Right lung (tissue), 5 donors: ENCODE data around the gene CCRL2. TPM values are rescaled to one million over a fixed set of nuclear protein-coding genes. Genes with fewer than 3 reads are reported as not detected.
"Not testable (repeated sequence)": the region's sequence is repeated elsewhere in the genome, so short reads cannot be mapped to it uniquely, and the experiment has no call there.

Experiments
- DNase-seq, 2 donors: peaks; one replicate each; pipeline ENCODE4 v3.0.0-alpha.2; 2013
- polyA plus RNA-seq, 5 donors: library from polyadenylated mRNA; unstranded; fragments of 120-200 nt; gene quantifications; one replicate each; pipeline versions ENCODE4 v1.2.1 to v1.2.3, GENCODE V29; 2013; ENCODE audit warnings: inconsistent platforms in 1 of 5, low replicate concordance in 1 of 5; ENCODE audit not compliant: insufficient read length in 5 of 5, insufficient read depth in 1 of 5

Gene CCRL2
- polyA plus RNA-seq, 5 donors, result 3.6 to 5.7 (median 4.1) TPM

DNA sequence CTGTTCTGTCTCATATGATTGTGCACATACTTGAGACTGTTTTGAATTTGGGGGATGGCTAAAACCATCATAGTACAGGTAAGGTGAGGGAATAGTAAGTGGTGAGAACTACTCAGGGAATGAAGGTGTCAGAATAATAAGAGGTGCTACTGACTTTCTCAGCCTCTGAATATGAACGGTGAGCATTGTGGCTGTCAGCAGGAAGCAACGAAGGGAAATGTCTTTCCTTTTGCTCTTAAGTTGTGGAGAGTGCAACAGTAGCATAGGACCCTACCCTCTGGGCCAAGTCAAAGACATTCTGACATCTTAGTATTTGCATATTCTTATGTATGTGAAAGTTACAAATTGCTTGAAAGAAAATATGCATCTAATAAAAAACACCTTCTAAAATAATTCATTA, 31.2 kb upstream of the CCRL2 start:
- DNase-seq, result no peak

DNA sequence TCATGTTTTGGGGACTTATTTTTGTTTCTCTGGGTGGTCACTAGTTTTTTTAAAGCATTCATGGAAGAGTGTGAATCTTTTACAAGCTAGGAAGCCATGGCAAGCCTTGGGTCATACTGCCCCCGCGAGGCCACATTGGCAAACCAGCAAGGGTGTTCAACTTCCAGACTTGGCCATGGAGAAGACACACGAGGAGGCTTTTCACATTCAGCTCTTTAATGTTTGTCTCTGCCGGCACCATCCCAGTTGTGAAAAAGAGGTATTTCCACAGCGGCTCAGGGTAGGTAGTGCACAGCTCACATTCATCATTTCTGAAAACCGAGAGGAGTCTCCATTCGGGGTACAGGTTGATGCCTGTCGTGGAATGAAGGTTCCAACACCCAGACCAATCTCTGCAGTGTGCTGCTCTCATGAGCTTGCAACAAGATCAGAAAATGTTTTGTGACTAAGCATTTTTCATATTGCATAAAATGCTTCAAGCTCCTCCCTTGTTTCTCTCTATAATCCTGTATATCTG, 28.6 kb upstream of the CCRL2 start:
- DNase-seq, result peak; percentile 37 to 56

DNA sequence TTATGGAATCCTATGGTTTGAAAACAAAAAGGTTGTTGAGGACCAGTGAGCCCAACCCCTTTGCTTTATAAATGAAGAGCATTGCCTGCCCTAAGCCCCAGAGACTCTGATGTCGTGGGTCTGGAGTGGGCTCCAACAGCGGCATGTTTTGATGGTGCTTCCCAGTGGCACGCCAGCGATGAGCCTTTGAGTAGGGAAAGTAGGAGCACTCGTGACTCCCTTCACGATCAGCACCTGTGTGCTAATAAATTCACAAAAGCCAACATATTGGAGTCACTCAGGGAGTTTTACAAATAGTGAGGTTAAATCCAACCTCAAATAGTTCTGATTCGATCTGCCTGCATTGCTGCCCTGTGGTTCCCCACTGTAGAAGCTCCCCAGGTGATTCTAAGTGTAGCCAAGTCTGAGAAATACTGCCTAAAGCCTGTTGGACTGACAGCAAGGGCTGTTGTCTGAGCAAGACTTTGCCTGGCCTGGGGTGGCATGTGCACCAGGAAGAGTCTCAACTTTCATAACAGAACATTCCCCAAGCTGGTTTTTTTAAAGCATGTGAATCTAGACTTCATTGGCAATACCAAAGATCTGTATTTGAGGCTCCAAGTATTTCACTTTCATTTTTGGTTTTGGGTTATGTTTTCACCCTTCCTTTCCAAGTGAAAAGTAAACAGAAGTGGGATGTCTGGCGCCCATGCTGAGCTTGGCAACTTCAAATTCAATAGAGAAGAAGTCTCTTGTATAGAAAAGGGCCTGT, 26.4 kb upstream of the CCRL2 start:
- no peak for DNase-seq

DNA sequence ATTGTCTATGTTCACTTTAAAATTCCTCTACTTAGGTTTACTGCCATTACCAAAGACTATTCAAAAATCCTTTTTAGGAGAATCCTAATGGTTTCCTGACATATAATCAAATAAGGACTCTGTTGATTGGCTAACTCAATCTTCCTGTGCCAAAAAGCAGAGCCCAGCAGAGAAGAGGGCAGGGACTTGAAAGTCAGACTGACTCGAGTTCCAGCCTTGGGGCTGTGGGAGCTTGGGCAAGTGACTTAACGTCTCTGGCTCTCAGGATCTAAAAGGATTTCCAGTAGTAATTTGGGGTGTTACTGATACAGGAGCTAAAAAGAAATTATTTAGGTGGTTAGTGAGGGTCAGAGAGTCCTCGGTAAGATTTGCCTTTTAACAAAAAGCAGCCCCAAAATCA, 25.4 kb upstream of the CCRL2 start:
- DNase-seq, result no peak

DNA sequence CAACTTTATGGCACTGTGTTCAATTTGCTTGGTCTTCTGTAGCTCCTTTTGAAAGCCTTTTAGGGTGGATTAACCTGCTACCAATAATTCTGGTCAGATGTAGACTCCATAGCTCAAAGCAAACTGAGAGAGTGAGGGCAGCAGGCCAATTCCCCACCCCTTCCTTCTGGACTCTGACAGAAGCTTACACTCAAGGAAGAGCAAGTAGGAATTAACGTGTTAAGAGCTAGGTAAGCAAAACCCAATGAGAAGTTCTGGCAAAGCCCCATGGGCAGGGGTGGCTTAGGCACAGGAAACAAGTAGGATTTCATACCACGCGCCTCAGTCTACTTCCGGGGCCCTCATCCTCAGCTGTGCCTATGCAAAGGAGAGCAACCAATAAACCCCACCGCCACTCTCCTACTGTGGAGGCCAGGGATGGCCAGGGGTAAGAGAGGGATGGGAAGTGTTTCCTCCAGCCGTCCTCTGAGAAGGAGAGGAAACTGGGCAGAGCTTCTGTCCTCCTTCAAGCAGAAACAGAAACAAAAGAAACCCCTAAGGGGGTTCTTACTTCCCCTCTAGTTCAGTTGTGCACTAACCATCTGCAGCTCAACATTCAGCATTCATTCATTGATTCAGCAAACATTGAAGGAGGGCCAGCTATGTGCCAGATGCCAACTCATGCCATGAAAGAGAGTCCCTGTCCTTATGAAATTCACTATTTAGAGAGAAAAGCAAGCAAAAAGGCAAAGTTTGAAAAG, 23.7 kb upstream of the CCRL2 start:
- no peak for DNase-seq

DNA sequence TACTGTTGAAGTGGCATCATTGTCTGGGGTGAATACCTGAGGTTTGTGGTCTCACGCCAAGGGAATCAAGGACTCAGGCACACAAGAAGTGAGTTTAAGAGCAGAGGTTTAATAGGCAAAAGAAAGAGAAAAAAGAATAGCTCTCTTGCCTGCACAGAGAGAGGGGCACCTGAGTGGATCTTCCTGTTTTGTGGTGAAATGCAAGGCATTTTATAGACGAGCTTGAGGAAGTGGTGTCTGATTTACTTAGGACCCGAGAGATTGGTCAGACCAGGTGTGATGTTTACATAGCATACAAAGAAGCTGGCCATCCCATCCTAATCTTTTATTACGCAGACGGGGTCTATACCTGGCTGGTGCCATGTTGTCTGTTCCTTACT, 23.1 kb upstream of the CCRL2 start:
- no peak for DNase-seq

DNA sequence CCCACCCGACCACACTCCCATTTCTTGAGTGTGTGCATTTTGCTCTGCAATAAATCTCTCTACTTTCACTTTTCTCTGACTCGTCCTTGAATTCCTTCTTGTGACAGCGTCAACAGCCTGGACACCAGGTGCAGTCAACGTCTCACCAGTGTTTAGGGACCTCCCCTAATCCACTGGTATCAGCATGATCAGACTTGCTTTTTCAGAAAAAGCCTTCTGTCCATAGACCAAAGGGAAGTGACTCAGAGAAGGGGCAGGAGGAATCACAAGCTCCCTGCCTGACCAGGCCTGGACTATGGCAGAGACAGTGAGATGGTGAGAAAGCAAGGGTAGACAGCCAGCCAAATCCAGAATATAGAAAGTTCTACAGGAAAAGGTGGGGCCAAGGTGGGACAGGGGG, 20.9 kb upstream of the CCRL2 start:
- DNase-seq, result no peak

DNA sequence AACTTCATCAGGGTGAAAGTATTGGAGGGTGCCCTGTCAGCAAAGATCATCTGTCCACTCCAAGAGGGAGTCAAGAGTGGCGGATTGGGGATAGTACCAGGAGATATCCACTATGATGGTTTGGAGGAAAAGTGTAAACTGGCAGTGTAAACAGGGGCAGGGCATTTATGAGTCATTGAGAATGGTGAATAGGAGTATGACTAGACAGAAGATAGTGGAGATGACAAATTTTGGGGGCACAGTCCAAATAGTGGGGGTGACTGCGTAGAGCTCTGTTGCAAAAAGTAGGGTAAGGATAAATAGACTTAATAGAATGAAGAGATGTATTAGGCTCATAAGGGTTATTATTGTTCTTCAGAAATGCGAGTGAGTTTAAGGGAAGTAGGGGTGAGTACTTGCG, 18.2 kb upstream of the CCRL2 start:
- not testable (repeated sequence) for DNase-seq

DNA sequence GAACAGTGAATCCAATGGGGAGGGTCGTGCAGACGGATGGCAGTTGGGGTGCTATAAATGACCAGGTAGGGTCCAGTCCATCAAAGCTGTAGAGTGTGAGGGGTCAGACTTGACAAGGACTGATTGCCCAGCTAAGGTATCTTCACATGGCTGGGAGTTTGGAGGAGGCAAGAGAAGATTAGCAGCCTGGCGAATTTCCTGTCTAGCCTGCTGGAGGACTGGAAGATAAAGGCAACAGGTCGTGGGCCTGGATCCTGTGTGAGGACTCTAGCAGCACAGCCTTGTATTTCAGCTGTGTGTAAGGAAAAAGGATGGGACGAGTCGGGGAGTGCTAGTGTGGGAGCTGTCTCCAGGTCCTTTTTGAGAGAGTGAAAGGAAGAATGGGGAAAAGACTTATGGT, 17.8 kb upstream of the CCRL2 start:
- no peak for DNase-seq

DNA sequence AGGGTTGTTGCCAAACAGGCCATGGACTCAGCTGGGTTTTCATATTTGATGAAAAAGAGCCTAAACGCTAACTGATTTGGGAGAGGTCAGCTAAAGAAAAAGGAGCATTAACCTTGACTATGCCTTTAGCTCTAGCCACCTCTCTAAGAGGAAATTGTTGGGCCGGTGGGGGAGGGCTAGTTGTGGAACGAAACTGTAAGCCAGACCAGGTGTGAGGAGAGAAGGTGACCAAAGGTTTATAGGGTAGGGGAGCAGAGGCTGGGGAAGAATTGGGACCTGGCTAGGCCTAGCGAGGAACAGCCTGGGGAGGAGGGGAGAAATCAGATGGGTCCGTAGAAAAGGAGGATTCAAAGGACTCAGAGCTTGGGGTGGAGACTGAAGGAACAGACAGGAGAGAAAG, 15.5 kb upstream of the CCRL2 start:
- not testable (repeated sequence) for DNase-seq

DNA sequence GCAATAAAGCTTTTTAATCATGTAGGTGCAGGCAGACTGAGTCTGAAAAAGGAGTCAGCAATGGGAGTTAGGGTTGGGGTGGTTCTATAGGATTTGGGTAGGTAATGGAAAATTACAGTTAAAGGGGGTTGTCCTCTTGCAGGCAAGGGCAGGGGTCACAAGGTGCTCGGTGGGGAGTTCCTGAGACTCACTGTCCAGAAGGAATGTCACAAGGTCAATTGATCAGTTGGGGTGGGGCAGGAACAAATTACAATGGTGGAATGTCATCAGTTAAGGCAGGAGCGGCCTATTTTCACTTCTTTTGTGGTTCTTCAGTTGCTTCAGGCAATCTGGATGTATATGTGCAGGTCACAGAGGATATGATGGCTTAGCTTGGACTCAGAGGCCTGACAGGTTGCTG, 14.0 kb upstream of the CCRL2 start:
- no peak for DNase-seq

DNA sequence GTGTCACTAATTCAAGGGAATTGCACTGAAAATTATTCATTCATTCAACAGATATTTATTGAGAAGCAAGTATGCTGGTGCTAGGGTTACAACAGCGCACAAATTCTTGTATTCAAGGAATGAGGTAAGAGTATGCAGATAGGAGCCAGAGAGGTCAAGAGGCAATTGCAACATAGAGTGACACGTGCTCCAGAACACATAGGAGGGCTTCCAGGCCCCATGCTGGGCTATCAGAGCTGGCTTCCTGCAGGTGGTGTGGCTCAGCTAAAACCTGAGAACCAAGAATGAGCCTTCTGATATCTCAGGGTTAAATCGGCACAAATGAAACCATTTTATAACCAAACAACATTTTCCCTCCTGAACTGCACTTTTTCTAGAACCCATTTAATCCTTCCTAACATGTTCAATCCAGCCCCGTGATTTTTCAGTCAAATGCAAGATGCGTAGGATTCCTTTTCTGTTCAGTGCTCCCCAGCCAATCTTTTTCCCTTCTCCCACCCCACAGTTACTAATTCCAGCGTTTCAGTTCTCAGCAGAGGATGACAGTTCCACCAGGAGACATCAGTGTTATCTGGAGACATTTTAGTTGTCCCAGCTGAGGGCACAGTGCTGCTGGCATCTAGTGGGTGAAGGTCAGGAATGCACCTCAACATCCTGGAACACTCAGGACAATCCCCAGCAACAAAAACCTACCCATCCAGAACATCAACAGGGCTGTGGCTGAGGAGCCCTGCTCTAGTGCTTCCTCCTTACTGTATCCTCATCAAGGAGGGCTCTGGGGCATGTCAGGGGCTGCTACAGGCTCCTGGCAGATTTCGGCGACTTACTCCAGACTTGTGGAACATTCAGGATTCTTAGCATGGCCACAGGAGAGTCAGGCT, 13.3 kb upstream of the CCRL2 start:
- DNase-seq, result no peak

DNA sequence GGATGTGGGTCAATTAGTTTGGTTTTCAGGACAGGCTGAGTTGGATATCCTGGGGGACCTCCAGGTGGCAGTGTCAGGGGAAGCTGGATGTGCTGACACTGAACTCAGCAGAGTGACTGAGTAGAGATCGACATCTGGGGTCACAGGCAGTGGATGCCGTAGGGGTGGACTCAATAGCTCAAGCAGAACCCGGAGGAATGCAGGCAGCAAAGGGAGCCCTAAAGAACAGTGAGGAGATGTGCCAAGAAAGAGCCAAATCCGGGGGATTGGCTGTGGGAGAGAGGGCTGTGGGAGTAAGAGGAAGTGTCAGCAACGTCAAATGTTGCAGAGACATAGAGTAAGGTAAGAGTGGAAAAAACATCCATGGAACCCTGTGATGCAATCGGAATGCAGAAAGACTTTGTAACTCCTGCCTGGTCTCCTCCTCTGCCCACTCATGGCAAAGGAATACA, 11.8 kb upstream of the CCRL2 start:
- no peak for DNase-seq

DNA sequence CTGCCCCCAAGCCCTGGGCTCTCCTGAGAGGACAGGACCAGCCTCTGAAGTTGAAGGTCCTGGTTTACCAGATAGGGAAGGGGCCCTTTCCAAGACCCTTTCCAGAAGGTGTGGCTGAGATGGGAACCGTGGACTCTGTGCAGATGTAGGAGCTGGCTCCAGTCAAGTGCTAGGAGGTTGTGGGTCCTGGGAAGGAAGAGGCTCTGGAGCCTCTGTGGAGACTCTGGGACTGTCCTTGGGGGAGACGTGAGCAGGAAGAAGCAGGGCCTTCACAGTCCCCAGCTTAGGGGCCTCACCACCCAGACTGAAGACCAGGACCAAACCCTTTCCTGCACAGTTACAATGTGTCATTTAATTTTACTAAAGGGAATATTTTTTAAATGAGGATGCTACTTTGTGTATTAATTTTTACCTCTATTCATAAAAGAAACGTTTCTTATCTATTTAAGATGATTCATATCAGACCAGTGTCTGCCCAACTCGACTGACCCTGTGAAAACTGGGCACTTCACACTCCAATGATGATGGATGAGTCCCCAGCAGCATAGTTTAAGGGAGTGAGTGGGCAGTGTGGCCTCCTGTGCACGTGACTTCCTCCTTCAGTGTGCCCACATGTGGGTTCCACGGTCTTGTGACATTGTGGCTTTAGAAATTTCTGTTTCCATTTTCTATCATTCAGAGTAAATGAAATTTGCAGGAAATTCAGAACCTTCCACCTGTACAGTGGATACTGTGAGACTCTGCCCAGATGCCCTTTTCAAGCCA, 11.1 kb upstream of the CCRL2 start:
- no peak for DNase-seq

DNA sequence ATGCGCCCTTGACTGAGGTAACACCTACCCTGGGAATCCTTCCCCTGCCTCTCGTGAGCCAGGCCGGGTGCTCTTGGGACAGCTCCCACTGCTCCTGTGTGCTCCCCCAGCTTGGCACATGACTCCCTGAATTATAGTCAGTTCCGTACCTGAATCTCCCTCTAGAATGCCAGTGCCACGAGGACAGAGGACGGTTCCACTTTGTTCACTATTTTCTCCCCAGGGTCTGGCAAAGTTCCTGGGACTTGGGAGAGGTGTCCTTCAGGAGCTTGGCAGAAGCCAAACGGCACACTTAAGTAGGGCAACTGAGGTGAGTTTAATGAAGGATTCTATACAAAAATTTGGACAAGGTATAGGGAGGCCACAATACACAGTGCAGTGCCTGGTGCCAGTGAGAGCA, 9.9 kb upstream of the CCRL2 start:
- no peak for DNase-seq

DNA sequence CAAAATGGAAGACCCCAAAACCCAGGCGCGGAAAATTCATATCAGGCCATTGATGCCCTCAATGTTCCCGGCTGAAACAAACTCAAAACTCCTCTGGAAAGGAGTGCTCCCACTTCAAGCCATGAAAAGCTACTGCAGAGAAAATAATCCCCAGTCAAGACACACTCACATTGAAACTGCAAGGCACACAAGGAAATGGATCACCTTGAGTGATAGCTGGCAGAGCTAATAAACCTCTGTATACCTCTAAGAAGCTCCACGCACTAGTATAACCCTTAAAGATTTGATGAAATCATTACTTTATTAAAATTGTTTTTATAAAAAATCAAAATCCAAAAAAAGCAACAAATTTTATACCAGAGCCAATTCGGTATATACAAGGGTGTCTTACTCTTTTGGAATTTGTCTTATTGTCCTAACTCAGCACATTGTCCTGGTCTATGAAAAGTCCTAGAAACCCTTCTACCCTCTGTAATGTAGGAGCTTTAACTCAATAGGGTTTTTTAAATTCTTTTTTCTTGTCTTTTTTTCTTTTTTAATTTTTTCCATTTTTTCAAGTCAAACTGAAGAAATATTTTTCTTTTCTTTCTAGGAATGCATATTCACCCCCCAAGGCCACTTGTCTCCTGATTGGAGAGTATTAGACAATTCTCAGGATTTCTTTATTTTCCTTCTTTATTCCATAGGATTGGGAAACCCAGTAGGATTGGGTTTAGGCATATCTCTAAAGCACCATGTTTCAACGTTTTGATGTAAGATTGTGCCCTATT, 8.7 kb upstream of the CCRL2 start:
- no peak for DNase-seq

DNA sequence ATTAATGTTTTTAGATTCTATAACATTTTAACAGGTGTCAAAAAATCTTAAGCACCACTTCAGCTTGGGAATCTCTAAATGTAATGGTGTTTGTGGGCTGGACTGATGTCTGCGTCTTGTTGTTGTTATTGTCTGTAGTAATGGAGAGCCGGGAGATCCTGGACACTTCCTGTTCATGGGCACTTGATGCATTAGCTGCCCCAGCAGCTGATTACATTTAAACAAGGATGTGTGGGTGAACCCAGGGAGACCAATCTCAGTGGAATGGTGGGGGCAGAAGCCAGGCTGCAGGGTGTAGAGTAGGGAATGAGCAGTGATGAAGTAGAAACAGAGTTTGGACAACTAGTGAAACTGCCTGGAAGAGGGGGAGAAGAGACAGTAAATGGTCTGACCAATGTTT, 8.0 kb upstream of the CCRL2 start:
- no peak for DNase-seq

DNA sequence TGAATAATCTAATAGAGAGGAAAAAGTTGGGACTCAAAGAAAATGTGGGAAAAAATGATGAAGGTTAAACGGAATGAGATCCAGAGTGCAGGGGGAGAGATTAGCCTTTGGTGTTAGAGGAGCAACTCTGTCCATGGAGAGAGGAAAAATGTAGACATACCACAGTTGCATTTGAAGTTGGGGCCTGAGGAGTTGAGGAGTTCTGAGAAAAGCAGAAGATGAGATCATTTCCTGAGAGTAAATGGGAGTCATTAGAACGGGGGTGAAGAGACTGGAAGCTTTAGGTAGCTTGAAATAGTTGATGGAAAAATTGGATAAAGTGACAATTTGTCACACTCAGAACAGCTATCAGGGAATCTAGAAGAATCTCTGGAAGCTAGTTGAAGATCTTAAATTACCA, 7.5 kb upstream of the CCRL2 start:
- DNase-seq, result no peak

DNA sequence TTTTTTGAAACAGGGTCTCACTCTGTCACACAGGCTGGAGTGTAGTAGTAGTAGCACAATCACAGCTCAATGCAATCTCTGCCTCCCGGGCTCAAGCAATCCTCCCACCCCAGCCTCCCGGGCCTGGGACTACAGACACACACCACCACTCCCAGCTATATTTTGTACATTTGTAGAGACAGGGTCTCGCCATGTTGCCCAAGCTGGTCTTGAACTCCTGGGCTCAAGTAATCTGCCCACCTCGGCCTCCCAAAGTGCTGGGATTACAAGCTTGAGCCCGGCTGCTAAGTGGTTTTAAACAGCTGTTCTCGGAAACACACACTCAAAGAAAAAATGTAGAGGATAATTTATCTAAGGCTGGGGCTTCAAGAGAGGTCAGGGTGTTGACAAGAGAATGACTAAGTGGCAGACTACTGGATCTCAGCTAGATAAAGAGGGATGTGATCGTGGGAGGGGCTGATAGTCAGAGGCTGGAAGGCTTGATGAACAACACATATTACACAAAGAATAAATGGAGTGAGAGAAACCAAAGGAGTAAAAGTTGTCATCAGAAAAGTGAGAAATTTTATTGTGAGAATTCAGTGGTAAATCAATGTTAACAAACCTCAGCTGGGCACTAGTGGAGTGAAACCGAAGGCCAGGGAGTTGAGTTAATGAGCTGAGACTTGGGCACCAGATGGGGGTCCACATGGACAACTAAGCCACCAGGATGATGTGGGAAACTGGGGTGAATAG, 6.9 kb upstream of the CCRL2 start:
- DNase-seq, result peak; percentile 69 to 77

DNA sequence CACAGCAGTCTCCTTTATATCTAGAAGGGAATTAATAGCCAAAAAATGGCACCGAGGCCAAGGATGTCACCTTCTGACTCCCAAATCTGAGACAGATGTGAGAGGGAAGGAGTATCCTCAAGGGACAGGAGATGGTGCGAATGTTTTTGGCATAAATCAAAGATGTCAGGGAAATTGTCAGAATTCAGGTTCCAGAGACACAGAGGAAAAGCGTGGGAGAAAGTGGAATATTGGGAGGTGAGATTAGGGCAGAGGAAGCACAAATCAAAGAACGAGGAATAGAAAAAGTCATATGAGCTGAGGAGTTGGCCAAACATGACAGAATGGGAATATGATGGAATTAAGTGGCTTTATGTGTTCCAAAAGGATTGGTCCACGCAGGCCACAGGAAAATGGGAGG, 6.2 kb upstream of the CCRL2 start:
- no peak for DNase-seq
